Mammary epithelial cell (primary cell): ENCODE measurements around the gene SUGP2.

Experiments used
- CTCF ChIP-seq, 2 donors: IDR thresholded peaks in 1 of 2; conservative IDR thresholded peaks in 1 of 2; 2 replicates each; pipeline ENCODE4 v1.5.1; 2011 to 2012; ENCODE audit warnings: inconsistent platforms in 2 of 2, low read length in 2 of 2, mild to moderate bottlenecking in 2 of 2, control low read depth in 1 of 2, low read depth in 1 of 2; ENCODE audit not compliant: insufficient read depth in 1 of 2; ENCODE audit errors: extremely low read depth in 1 of 2
- EZH2 ChIP-seq: IDR thresholded peaks from 2 replicates; pipeline ENCODE4 v1.6.1; 2012; ENCODE audit warnings: low read length, inconsistent platforms, borderline replicate concordance

DNA sequence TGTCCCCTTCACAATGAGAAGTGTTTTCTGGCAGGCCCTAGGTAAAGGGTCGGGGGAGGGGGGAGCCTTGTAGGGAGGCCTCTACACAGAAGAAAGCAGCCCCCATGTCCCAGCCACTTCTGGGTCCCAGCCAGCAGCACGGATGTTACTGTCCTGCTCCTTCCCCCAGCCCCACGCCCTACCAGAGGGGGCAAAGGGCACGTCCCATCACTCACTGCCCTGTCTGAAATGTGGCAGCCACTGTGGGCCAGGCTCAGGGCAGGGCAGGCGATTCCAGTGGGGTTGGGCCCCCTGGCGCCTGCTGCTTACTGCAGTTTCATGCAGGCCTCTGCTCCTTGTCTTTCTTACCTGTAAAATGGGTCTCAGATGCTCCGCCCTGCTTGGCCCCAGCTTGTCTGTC is 24.4 kb upstream of the SUGP2 start:
- TF ChIP-seq EZH2 (no peak), CTCF (conservative IDR thresholded peaks at IDR 0.05 in 1 of 2, IDR thresholded peaks at IDR 0.05 in 1 of 2; ENCODE audit: extremely low read depth in 1 of 2, insufficient read depth in 1 of 2, low read depth in 1 of 2, low read length in 2 of 2) (no peak)
